GM12891 (cell line): Measurements from ENCODE around the gene AVPR1B.

Experiments
- POLR2A ChIP-seq: IDR thresholded peaks from 2 replicates; pipeline ENCODE4 v1.6.1; 2011; ENCODE audit warnings: low read depth, low read length, control low read depth
- POLR2AphosphoS5 ChIP-seq: IDR thresholded peaks from 2 replicates; pipeline ENCODE4 v1.6.1; 2011; ENCODE audit warnings: low read depth, low read length, control low read depth

DNA sequence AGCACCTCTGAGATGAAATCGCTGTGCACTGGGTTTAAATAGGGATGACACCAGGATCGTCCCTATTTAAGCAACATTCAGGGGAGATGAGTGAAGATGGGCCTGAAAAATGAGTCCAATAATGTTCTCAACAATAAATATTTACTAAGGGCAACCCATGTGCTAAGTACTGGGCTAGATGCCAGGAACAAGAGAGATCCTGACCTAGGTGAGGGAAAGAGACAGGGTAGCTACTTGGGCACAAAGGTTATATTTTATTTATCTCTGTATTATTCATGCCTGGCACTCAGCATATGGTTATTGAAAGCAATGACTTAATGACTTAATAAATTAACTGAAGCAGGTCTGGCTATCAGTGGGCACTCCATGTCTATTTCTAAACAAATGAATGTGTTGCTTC is 27.4 kb upstream of the AVPR1B start:
- no peak for TF ChIP-seq POLR2A
- no peak for TF ChIP-seq POLR2AphosphoS5
